Loucy (cell line): Measurements from ENCODE around the gene KIF20A.

Source experiments
- H2AFZ ChIP-seq: fragments of 200-600 bp; sonication (generic); 2 replicates; pipeline ENCODE4 v1.6.0; 2016; ENCODE audit warnings: antibody characterized with exemption, mild to moderate bottlenecking, low read length, moderate library complexity
- H3F3A ChIP-seq: fragments of 200-600 bp; 2 replicates; pipeline ENCODE4 v1.6.0; 2016; ENCODE audit warnings: antibody characterized with exemption, low read depth, mild to moderate bottlenecking
- H3K27me3 ChIP-seq: fragments of 200-600 bp; sonication (generic); 2 replicates; pipeline ENCODE4 v1.6.1; 2014; ENCODE audit warnings: low read length, mild to moderate bottlenecking; ENCODE audit not compliant: insufficient read depth, poor library complexity, severe bottlenecking
- H3K36me3 ChIP-seq: fragments of 200-600 bp; sonication (generic); 2 replicates; pipeline ENCODE4 v1.6.1; 2016; ENCODE audit warnings: low read length; ENCODE audit not compliant: insufficient read depth
- H3K4me1 ChIP-seq: fragments of 200-600 bp; sonication (generic); 2 replicates; pipeline ENCODE4 v1.5.1; 2014; ENCODE audit warnings: low read length, mild to moderate bottlenecking; ENCODE audit not compliant: insufficient read depth, poor library complexity, severe bottlenecking
- H3K4me2 ChIP-seq: fragments of 200-600 bp; sonication (generic); 2 replicates; pipeline ENCODE4 v1.6.0; 2014; ENCODE audit warnings: antibody characterized with exemption, low read length, low read depth, mild to moderate bottlenecking; ENCODE audit not compliant: poor library complexity, severe bottlenecking
- H3K4me3 ChIP-seq: fragments of 200-600 bp; sonication (generic); 2 replicates; pipeline ENCODE4 v1.5.1; 2014; ENCODE audit warnings: low read length, mild to moderate bottlenecking, mixed read lengths; ENCODE audit not compliant: poor library complexity, severe bottlenecking
- H3K79me2 ChIP-seq: fragments of 200-600 bp; sonication (generic); 2 replicates; pipeline ENCODE4 v1.6.1; 2014; ENCODE audit warnings: low read length; ENCODE audit not compliant: insufficient read depth
- H3K9ac ChIP-seq: fragments of 200-600 bp; sonication (generic); 2 replicates; pipeline ENCODE4 v1.6.0; 2014; ENCODE audit warnings: mild to moderate bottlenecking, low read depth, low read length, moderate library complexity; ENCODE audit not compliant: poor library complexity, severe bottlenecking
- H3K9me2 ChIP-seq: fragments of 200-600 bp; sonication (generic); replicated peaks from 2 replicates; pipeline ENCODE4 v1.6.1; 2016; ENCODE audit warnings: low read depth, low read length, mixed read lengths
- H3K9me3 ChIP-seq: fragments of 200-600 bp; sonication (generic); 2 replicates; pipeline ENCODE4 v1.6.1; 2014; ENCODE audit warnings: mild to moderate bottlenecking, antibody characterized with exemption, low read length, low read depth; ENCODE audit not compliant: insufficient read depth
- H4K20me1 ChIP-seq: fragments of 200-600 bp; sonication (generic); 2 replicates; pipeline ENCODE4 v1.6.0; 2014; ENCODE audit warnings: antibody characterized with exemption, low read length, mild to moderate bottlenecking; ENCODE audit not compliant: insufficient read depth, poor library complexity, severe bottlenecking
- CTCF ChIP-seq: fragments of 200-600 bp; sonication (generic); conservative IDR thresholded peaks from 2 replicates; pipeline ENCODE4 v1.5.1; 2014; ENCODE audit warnings: mild to moderate bottlenecking, antibody characterized with exemption, low read length
- EZH2phosphoT487 ChIP-seq: fragments of 200-600 bp; IDR thresholded peaks from 2 replicates; pipeline ENCODE4 v1.6.1; 2018; ENCODE audit warnings: antibody characterized with exemption, mild to moderate bottlenecking, moderate library complexity, borderline replicate concordance

Gene KIF20A

GRCh38 chr5:138138949-138139780, 39.7 kb upstream of the KIF20A start, which contains the start of gene NME5:
TSS of gene NME5 (minus strand) at chr5:138139428. CDS start at chr5:138138780, 648 bp downstream.
- Histone ChIP-seq H3K4me1 (no peaks in the 10 kb centered on the region), H3K79me2 (no peaks in the 10 kb centered on the region), H3K9me3 (no peaks in the 10 kb centered on the region), H3K9ac (no peak within 1 kb of the TSS), H3K27me3 (no peaks in the 10 kb centered on the region), H4K20me1 (no peaks in the 10 kb centered on the region), H3F3A (no peaks in the 10 kb centered on the region), H3K9me2 (no peaks in the 10 kb centered on the region), H3K4me2 (no peak within 1 kb of the TSS), H3K36me3 (no peaks in the 10 kb centered on the region), H3K4me3 (no peak within 1 kb of the TSS), H2AFZ (no peak within 1 kb of the TSS)
- no peak for TF ChIP-seq EZH2phosphoT487
- no peak for TF ChIP-seq CTCF

- Histone ChIP-seq H2AFZ (no peak overlapping the region), H3K36me3 (no peaks in the 10 kb centered on the region), H3F3A (no peaks in the 10 kb centered on the region), H3K4me2 (no peak overlapping the region), H3K4me1 (no peaks in the 10 kb centered on the region), H3K9me3 (no peaks in the 10 kb centered on the region), H3K9ac (no peak overlapping the region), H3K4me3 (no peak overlapping the region), H3K27me3 (no peaks in the 10 kb centered on the region), H3K79me2 (no peaks in the 10 kb centered on the region), H3K9me2 (no peaks in the 10 kb centered on the region), H4K20me1 (no peaks in the 10 kb centered on the region)
- no peak for TF ChIP-seq CTCF
- TF ChIP-seq EZH2phosphoT487: no peak
Observed at GRCh38 chr5:138139781-138140090, 39.2 kb upstream of the KIF20A start.

GRCh38 chr5:138140268-138140667, 38.6 kb upstream of the KIF20A start:
- Histone ChIP-seq H3K27me3 (no peaks in the 10 kb centered on the region), H3K4me2 (no peak overlapping the region)

More at GRCh38 chr5:138140268-138140667, 38.6 kb upstream of the KIF20A start:
- Histone ChIP-seq H4K20me1 (no peaks in the 10 kb centered on the region), H3F3A (no peaks in the 10 kb centered on the region), H3K9me3 (no peaks in the 10 kb centered on the region), H3K9me2 (no peaks in the 10 kb centered on the region), H3K4me1 (no peaks in the 10 kb centered on the region), H3K36me3 (no peaks in the 10 kb centered on the region), H2AFZ (no peak overlapping the region), H3K4me3 (no peak overlapping the region), H3K9ac (no peak overlapping the region), H3K79me2 (no peaks in the 10 kb centered on the region)
- no peak for TF ChIP-seq EZH2phosphoT487
- TF ChIP-seq CTCF: no peak
